HG03378 (cell line): ENCODE data around the gene PCDHGC3.

Experiments
- ATAC-seq: cut with Tn5 transposase; IDR thresholded peaks from one replicate; pipeline ENCODE4 v1.9.1; 2021; ENCODE audit warnings: mild to moderate bottlenecking, moderate library complexity; ENCODE audit not compliant: unreplicated experiment

Gene PCDHGC3

DNA sequence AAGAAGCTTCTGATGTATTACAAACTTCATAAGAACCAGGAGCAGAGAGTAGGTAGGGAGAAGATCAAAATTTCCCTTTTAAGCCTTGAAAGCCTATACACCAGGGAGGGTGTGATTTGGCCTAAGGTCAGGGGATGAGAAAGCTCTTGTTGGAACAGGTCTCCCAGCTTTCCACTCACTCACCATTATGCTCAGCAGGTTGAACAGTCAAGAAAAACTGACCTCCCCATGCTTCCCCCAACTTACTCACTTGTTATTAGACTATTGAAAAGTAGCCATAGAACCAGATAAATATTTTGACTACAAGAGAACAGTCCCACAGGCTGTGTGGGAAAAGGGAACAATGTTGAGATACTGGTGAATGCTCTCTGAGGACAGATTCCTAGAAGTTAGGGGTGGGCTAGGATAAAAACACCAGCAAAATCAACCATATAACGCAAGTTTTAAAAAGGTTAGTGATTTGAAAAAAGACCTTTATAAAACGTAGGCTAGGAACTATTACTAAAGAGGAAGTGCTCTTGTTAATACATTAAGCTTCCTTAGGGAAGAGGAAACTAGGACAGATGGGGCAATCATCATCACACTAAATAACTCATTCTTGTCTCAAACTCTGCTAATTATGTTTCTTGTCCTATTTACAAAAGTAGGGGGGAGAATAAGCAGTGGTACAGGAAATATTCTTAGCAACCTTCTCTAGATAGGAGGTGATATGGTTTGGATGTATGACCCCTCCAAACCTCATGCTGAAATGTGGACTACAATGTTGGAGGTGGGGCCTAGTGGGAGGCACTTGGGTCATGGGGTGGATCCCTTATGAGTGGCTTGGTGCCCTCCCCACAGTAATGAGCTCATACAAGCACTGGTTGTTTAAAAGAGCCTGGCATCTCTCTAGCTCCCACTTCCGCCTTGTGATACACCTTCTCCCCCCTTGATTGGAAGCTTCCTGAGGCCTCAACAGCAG lies 44.1 kb downstream of the PCDHGC3 start:
- ATAC-seq: no peak

- ATAC-seq: no peak
These were observed 45.5 kb downstream of the PCDHGC3 start for GRCh38 chr5:141521244-141521781.

DNA sequence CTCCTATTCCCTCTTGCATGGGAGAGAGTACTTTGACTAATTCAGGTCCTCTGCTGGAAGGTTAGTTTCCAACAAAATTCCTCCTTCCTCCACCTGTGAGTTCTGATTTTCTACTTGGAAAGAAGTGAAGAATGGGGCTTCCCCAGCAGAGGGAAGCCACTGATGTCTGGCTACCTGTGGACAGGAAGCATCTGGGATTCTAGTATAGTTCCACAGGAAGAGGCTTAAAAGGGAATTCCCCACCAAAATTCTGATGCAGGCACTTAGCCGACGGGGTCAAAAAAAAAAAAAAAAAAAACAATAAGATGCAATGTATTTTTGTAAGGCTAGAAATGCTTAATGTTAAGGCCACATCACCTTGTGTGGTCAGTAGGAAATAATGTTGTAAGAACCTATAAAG lies 46.5 kb downstream of the PCDHGC3 start:
- no peak for ATAC-seq

GRCh38 chr5:141523991-141524390 lies 48.2 kb downstream of the PCDHGC3 start:
- no peak for ATAC-seq

DNA sequence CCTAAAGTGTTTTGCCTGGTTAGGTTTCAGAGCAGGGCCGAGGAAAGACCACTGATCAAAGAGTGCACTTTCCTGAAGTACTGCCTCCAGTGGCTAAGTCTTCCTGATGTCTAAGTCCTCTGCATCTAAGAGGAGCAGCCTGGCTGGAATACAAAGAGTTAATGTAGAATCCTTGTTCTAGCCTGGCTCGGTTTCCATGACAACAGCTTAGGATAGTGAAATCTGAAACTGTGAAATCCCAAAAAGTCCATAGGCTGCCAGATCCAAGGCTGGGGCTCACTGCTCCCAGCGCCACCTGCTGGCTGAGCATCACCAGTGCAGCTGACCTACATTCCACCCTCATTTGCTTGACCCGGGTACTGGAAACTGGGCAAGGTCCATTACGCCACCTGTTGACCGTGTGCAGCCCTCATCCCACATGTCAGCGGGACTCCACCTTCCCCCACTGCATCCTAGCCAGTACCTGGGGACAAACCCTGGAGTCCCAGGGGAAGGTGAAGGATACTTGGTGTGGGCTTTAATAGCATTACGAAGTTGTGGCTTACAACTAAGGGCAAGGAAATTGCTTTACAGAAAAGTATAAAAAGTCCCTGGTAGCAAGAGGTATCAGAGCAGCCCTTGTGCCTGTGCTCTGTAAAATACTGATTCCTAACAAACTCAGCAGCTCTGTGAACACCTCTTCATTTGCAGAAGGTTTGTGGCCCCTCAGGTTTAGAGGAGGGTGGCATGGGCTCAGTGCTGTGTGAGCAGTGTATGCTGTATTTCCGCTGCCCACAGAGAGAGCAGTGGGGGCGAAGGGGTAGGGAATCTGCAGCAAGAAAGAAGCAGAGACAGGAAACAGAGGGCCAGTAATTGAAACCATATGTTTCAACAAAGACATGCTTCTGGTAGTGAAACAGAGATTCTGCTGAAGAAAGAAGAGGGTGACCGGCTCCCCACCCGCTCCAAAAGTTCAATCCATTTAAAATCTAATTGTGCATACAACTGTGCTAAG lies 49.1 kb downstream of the PCDHGC3 start:
- peak; percentile 80 for ATAC-seq

DNA sequence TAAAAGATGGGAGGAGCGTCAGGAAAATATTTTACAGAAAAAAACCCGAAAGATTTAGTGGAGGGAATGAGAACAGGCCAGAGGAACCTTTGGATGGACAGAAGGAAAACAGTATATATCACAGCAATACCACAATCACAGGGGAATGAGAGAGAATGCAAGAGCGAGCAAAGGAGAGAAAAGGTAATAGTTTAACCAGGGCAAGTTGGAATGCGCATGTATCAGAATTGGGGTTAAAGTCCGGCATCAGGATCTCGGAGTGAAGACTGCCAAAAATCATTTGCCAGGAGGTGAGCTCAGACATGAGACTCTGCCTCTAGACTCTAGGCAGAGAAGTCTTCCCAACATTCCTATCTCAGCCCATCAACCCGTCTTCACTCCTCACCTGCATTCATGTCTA lies 49.9 kb downstream of the PCDHGC3 start:
- no peak for ATAC-seq

GRCh38 chr5:141527426-141527825 lies 51.7 kb downstream of the PCDHGC3 start:
- ATAC-seq: no peak
